GM12878 (cell line): ENCODE measurements around the gene SEC31B. TPM values are rescaled to one million over a fixed set of nuclear protein-coding genes. Genes with fewer than 3 reads are reported as not detected.

Experiments used
- ATAC-seq: fragments of 200-7000 bp; cut with Tn5 transposase; 3 replicates; pipeline ENCODE4 v1.9.1; 2020; ENCODE audit warnings: mild to moderate bottlenecking, moderate library complexity
- BruUV-seq: library from RNA; stranded (reverse); fragments of 400-500 nt; replicated peaks from 2 replicates; lab custom pipeline; 2021; lab: Mats Ljungman, UMichigan
- CTCF ChIA-PET: fragments of 300-600 bp; sonication (Branson Sonifier 250); formaldehyde crosslinking; extraction: SDS; loops from one replicate; lab custom pipeline; 2021; ENCODE audit warnings: inconsistent platforms; lab: Yijun Ruan, JAX
- POLR2A ChIA-PET: fragments of 350-600 bp; formaldehyde crosslinking; extraction: SDS; loops from one replicate; lab custom pipeline; 2021; ENCODE audit warnings: inconsistent platforms; lab: Charles Lee
- RAD21 ChIA-PET: fragments of 300-600 bp; sonication (Branson Sonifier 250); formaldehyde crosslinking; loops from one replicate; lab custom pipeline; 2023; ENCODE audit warnings: antibody characterized with exemption; ENCODE audit not compliant: unreplicated experiment; lab: Charles Lee
- SMC1A ChIA-PET: fragments of 300-600 bp; sonication (Branson Sonifier 250); formaldehyde crosslinking; loops from one replicate; lab custom pipeline; 2023; ENCODE audit not compliant: unreplicated experiment, uncharacterized antibody; lab: Charles Lee
- DNase-seq: peaks from one replicate; pipeline ENCODE4 v3.0.0-alpha.2; 2011; ENCODE audit warnings: low read depth, low spot score
- FAIRE-seq: peaks from 3 replicates; lab custom pipeline; 2011; peaks lifted over from hg19 to GRCh38; lab: Jason Lieb, UNC
- H2AFZ ChIP-seq: 2 replicates; pipeline ENCODE4 v1.6.0; 2011; ENCODE audit warnings: low read depth, low read length, control low read depth; ENCODE audit not compliant: control insufficient read depth
- H3K27ac ChIP-seq: 2 replicates; pipeline ENCODE4 v1.5.1; 2011; ENCODE audit warnings: control low read depth; ENCODE audit not compliant: control insufficient read depth, insufficient read depth
- H3K27me3 ChIP-seq, 2 experiments: replicated peaks in 1 of 2; 2 replicates each; pipeline versions ENCODE4 v1.6.0 to v1.6.1; 2011; ENCODE audit warnings: low read length in 1 of 2; ENCODE audit not compliant: control insufficient read depth in 2 of 2, insufficient read depth in 2 of 2
- H3K36me3 ChIP-seq, 2 experiments: 2 replicates each; pipeline ENCODE4 v1.5.1; 2011; ENCODE audit warnings: low read length in 1 of 2; ENCODE audit not compliant: control insufficient read depth in 2 of 2, insufficient read depth in 2 of 2
- H3K4me1 ChIP-seq: 2 replicates; pipeline ENCODE4 v1.6.1; 2011; ENCODE audit warnings: mild to moderate bottlenecking, low read length, moderate library complexity, mixed read lengths; ENCODE audit not compliant: control insufficient read depth, insufficient read depth
- H3K4me2 ChIP-seq: 2 replicates; pipeline ENCODE4 v1.6.0; 2011; ENCODE audit warnings: control low read depth; ENCODE audit not compliant: control insufficient read depth, insufficient read depth
- H3K4me3 ChIP-seq: fragments of 200-600 bp; sonication (generic); 2 replicates; pipeline ENCODE4 v1.5.1; 2016
- H3K79me2 ChIP-seq: 2 replicates; pipeline ENCODE4 v1.6.0; 2011; ENCODE audit warnings: low read length; ENCODE audit not compliant: control insufficient read depth, insufficient read depth
- H3K9ac ChIP-seq: 2 replicates; pipeline ENCODE4 v1.8.0; 2011; ENCODE audit warnings: low read length, control low read depth, mixed read lengths; ENCODE audit not compliant: control insufficient read depth, insufficient read depth
- H3K9me3 ChIP-seq: replicated peaks from 3 replicates; pipeline ENCODE4 v1.5.1; 2011; ENCODE audit warnings: mild to moderate bottlenecking, low read length; ENCODE audit not compliant: control insufficient read depth, insufficient read depth
- H4K20me1 ChIP-seq: 2 replicates; pipeline ENCODE4 v1.6.0; 2011; ENCODE audit not compliant: control insufficient read depth, insufficient read depth
- EGR1 ChIP-seq, 2 experiments: IDR thresholded peaks; 1 replicate in 1 of 2; 2 replicates in 1 of 2; pipeline ENCODE4 v1.6.1; 2011 to 2012; ENCODE audit warnings: low read depth in 2 of 2, low read length in 2 of 2, borderline replicate concordance in 1 of 2, mild to moderate bottlenecking in 1 of 2, moderate library complexity in 1 of 2
- MYB ChIP-seq: fragments of 150-350 bp; IDR thresholded peaks from 2 replicates; pipeline ENCODE4 v1.6.1; 2014; ENCODE audit warnings: mild to moderate bottlenecking, low read depth, low read length, borderline replicate concordance
- NKRF ChIP-seq: fragments of 450-650 bp; conservative IDR thresholded peaks from 2 replicates; pipeline ENCODE4 v1.6.1; 2017; ENCODE audit warnings: mild to moderate bottlenecking, moderate library complexity
- SMARCA5 ChIP-seq: fragments of 450-650 bp; IDR thresholded peaks from 2 replicates; pipeline ENCODE4 v1.6.1; 2017; ENCODE audit warnings: mild to moderate bottlenecking
- TARDBP ChIP-seq: IDR thresholded peaks from 2 replicates; pipeline ENCODE4 v1.6.1; 2016; ENCODE audit warnings: borderline replicate concordance
- ZBTB4 ChIP-seq: fragments of 450-650 bp; formaldehyde crosslinking; IDR thresholded peaks from 2 replicates; pipeline ENCODE4 v1.4.0; 2022; ENCODE audit warnings: mild to moderate bottlenecking, moderate library complexity
- ZNF274 ChIP-seq: IDR thresholded peaks from one replicate; pipeline ENCODE4 v1.8.0; 2011; ENCODE audit not compliant: insufficient read length, insufficient read depth
- ZNF622 ChIP-seq: fragments of 450-650 bp; IDR thresholded peaks from 2 replicates; pipeline ENCODE4 v1.6.1; 2017; ENCODE audit warnings: mild to moderate bottlenecking, inconsistent platforms
- ZNF687 ChIP-seq: fragments of 450-650 bp; IDR thresholded peaks from 2 replicates; pipeline ENCODE4 v1.6.1; 2017; ENCODE audit warnings: mild to moderate bottlenecking, moderate library complexity
- WGBS: methylation state at CpG from one replicate; pipeline ENCODE4 v1.1.6; 2016; ENCODE audit warnings: low lambda C conversion rate; ENCODE audit not compliant: insufficient replicate concordance, insufficient coverage; ENCODE audit errors: missing lambda C conversion rate; 5-methylcytosine and 5-hydroxymethylcytosine counted together
- in situ Hi-C: fragments of 300-500 bp; cut with MboI; formaldehyde crosslinking; loops from 9 replicates; pipeline ENCODE4 v1.14.3; 2018; ENCODE audit warnings: mixed read lengths
- intact Hi-C: fragments of 100-400 bp; cut with micrococcal nuclease; formaldehyde crosslinking; loops from one replicate; pipeline ENCODE4 v1.14.2; 2022; ENCODE audit not compliant: unreplicated experiment
- polyA plus RNA-seq, 11 experiments: library from polyadenylated mRNA; depleted of rRNA in 4 of 11; unstranded in 6 of 11; stranded (reverse) in 5 of 11; fragments of >200 nt; fragmentation: Nextera tagmentation in 4 of 11; fragmentation: Illumina TruSeq in 1 of 11; extraction: Ambion mirVana in 4 of 11; extraction: Trizol in 1 of 11; gene quantifications; 1 replicate in 1 of 11; 2 replicates in 10 of 11; pipeline versions ENCODE4 v1.2.1 to v1.2.3, GENCODE V29; 2011 to 2016; ENCODE audit warnings: inconsistent platforms in 2 of 11, missing spikeins in 2 of 11, low read depth in 1 of 11
- total RNA-seq, 4 experiments: library from RNA; depleted of rRNA in 3 of 4; stranded (reverse); fragments of >200 nt in 3 of 4; fragmentation: Illumina TruSeq in 1 of 4; extraction: Trizol in 1 of 4; gene quantifications; 2 replicates each; pipeline versions ENCODE4 v1.2.1 to v1.2.3, GENCODE V29; 2013 to 2021

The SEC31B gene
- total and polyA plus RNA-seq, 10 of the 15 experiments (the other 5 are each of a cell fraction or from before 2014, with no cell fraction given), result 3.4 to 24.3 (median 9.9) TPM

- DNase-seq (no peak), ATAC-seq (no peak), FAIRE-seq (no peak)
- Histone ChIP-seq H4K20me1 (no peaks in the 10 kb centered on the region), H3K4me3 (no peak overlapping the region), H2AFZ (no peak overlapping the region), H3K4me2 (no peak overlapping the region), H3K27me3 (peaks cover 7% of the 10 kb centered on the region in 2 experiments; a peak in 3 of 4 replicates), H3K36me3 (no peaks in the 10 kb centered on the region), H3K79me2 (no peaks in the 10 kb centered on the region), H3K27ac (no peak overlapping the region), H3K9ac (no peak overlapping the region), H3K9me3 (no peaks in the 10 kb centered on the region), H3K4me1 (no peaks in the 10 kb centered on the region)
- CTCF ChIA-PET, result no interaction called here
- SMC1A ChIA-PET, result no interaction called here
- intact Hi-C loops, result no loop called here
- in situ Hi-C loops, result no loop called here
- POLR2A ChIA-PET, result no interaction called here
- no peak for TF ChIP-seq ZNF622
- TF ChIP-seq SMARCA5, result no peak
- no peak for TF ChIP-seq NKRF
- no peak for TF ChIP-seq ZBTB4 (CRISPR knock-in tag)
- no peak for TF ChIP-seq ZNF687
- no peak for TF ChIP-seq TARDBP
- no peak for TF ChIP-seq EGR1 (IDR thresholded peaks at IDR 0.05; ENCODE audit: borderline replicate concordance in 1 of 2, low read depth in 2 of 2, low read length in 2 of 2)
- no peak for TF ChIP-seq MYB
- no peak for TF ChIP-seq ZNF274
- no TSS peak for BruUV-seq
- WGBS, result 16% methylated on average over 10 of the region's 11 CpGs
- RAD21 ChIA-PET, result no interaction called here
Measured at GRCh38 chr10:100567249-100567648, 47.6 kb upstream of the SEC31B start.
